Neuronal stem cell (in vitro differentiated cells): ENCODE results near the gene HAP1.
"Not testable (repeated sequence)": the region's sequence is repeated elsewhere in the genome, so short reads cannot be mapped to it uniquely, and the experiment has no call there.

Experiments used
- DNase-seq: peaks from one replicate; pipeline ENCODE4 v3.0.0-alpha.2; 2013; ENCODE audit warnings: low spot score
- H2AFZ ChIP-seq: one replicate; pipeline ENCODE4 v1.6.1; 2013; ENCODE audit warnings: mild to moderate bottlenecking, low read length, inconsistent platforms
- H2AK5ac ChIP-seq: 2 replicates; pipeline ENCODE4 v1.6.1; 2013; ENCODE audit warnings: low read depth, mild to moderate bottlenecking, inconsistent platforms, low read length, moderate library complexity, mixed read lengths
- H2BK120ac ChIP-seq: 2 replicates; pipeline ENCODE4 v1.6.1; 2013; ENCODE audit warnings: low read depth, mild to moderate bottlenecking, inconsistent platforms, low read length, moderate library complexity, mixed read lengths
- H2BK12ac ChIP-seq: one replicate; pipeline ENCODE4 v1.6.1; 2013; ENCODE audit warnings: low read length, inconsistent platforms
- H2BK15ac ChIP-seq: 2 replicates; pipeline ENCODE4 v1.6.1; 2013; ENCODE audit warnings: mild to moderate bottlenecking, low read length, inconsistent platforms, mixed read lengths
- H2BK5ac ChIP-seq: one replicate; pipeline ENCODE4 v1.6.1; 2013; ENCODE audit warnings: inconsistent platforms, mild to moderate bottlenecking, low read length, moderate library complexity
- H3K14ac ChIP-seq: one replicate; pipeline ENCODE4 v1.6.1; 2013; ENCODE audit warnings: low read length, inconsistent platforms
- H3K18ac ChIP-seq: 2 replicates; pipeline ENCODE4 v1.6.1; 2013; ENCODE audit warnings: low read length, inconsistent platforms
- H3K23ac ChIP-seq: 2 replicates; pipeline ENCODE4 v1.6.1; 2013; ENCODE audit warnings: low read depth, mild to moderate bottlenecking, mixed read lengths, low read length, inconsistent platforms; ENCODE audit not compliant: poor library complexity
- H3K27ac ChIP-seq: replicated peaks from 3 replicates; pipeline ENCODE4 v1.5.1; 2013; ENCODE audit warnings: low read length, inconsistent platforms
- H3K27me3 ChIP-seq, 3 experiments: 2 replicates each; pipeline ENCODE4 v1.6.1; 2013; ENCODE audit warnings: low read length in 3 of 3, mild to moderate bottlenecking in 2 of 3, inconsistent platforms in 1 of 3, low read depth in 1 of 3, mixed read lengths in 1 of 3, moderate library complexity in 1 of 3; ENCODE audit not compliant: control insufficient read depth in 3 of 3, insufficient read depth in 3 of 3
- H3K36me3 ChIP-seq, 2 donors: replicated peaks in 1 of 2; 2 replicates each; pipeline ENCODE4 v1.6.1; 2013; ENCODE audit warnings: low read length in 2 of 2; ENCODE audit not compliant: control insufficient read depth in 2 of 2, insufficient read depth in 2 of 2
- H3K4ac ChIP-seq: 2 replicates; pipeline ENCODE4 v1.6.1; 2013; ENCODE audit warnings: inconsistent platforms, mild to moderate bottlenecking, low read length, moderate library complexity
- H3K4me1 ChIP-seq, 2 donors: 1 replicate in 1 of 2; 2 replicates in 1 of 2; pipeline ENCODE4 v1.6.1; 2013; ENCODE audit warnings: low read length in 2 of 2, low read depth in 1 of 2; ENCODE audit not compliant: control insufficient read depth in 2 of 2, insufficient read depth in 1 of 2
- H3K4me2 ChIP-seq: one replicate; pipeline ENCODE4 v1.6.1; 2013; ENCODE audit warnings: mild to moderate bottlenecking, low read length, inconsistent platforms; ENCODE audit not compliant: insufficient read depth, poor library complexity, severe bottlenecking
- H3K4me3 ChIP-seq, 2 donors: 2 replicates each; pipeline ENCODE4 v1.5.1; 2013; ENCODE audit warnings: low read length in 2 of 2, mild to moderate bottlenecking in 2 of 2, inconsistent platforms in 1 of 2, moderate library complexity in 1 of 2
- H3K79me1 ChIP-seq: one replicate; pipeline ENCODE4 v1.6.1; 2013; ENCODE audit warnings: low read depth, mild to moderate bottlenecking, inconsistent platforms, low read length, moderate library complexity
- H3K9ac ChIP-seq: one replicate; pipeline ENCODE4 v1.6.1; 2013; ENCODE audit warnings: mild to moderate bottlenecking, low read depth, low read length, inconsistent platforms; ENCODE audit not compliant: poor library complexity
- H3K9me3 ChIP-seq, 2 donors: replicated peaks in 1 of 2; 2 replicates each; pipeline versions ENCODE3 to v1.6.1; 2013; ENCODE audit warnings: low read length in 2 of 2, mild to moderate bottlenecking in 2 of 2, inconsistent platforms in 1 of 2, low read depth in 1 of 2, mixed read lengths in 1 of 2, moderate library complexity in 1 of 2; ENCODE audit not compliant: control insufficient read depth in 2 of 2, insufficient read depth in 1 of 2
- H4K8ac ChIP-seq: one replicate; pipeline ENCODE4 v1.6.1; 2013; ENCODE audit warnings: low read depth, mild to moderate bottlenecking, inconsistent platforms, low read length, moderate library complexity
- H4K91ac ChIP-seq: one replicate; pipeline ENCODE4 v1.6.1; 2013; ENCODE audit warnings: low read length, low read depth, mild to moderate bottlenecking, inconsistent platforms; ENCODE audit not compliant: poor library complexity
- WGBS, 2 donors: extraction: QIAGEN DNeasy Blood & Tissue Kit; methylation state at CpG; one replicate each; pipeline ENCODE4 v1.1.7; 2013; ENCODE audit warnings: missing lambda C conversion rate in 2 of 2, mixed read lengths in 1 of 2; ENCODE audit not compliant: insufficient read length in 2 of 2, insufficient replicate concordance in 1 of 2; ENCODE audit errors: extremely low coverage in 2 of 2; 5-methylcytosine and 5-hydroxymethylcytosine counted together

HAP1 gene

GRCh38 chr17:41777574-41778188 is 43.2 kb upstream of the HAP1 start:
- peak overlapping the region; percentile 67 for H2AK5ac ChIP-seq
- no peak overlapping the region for H2BK15ac ChIP-seq
- H2BK120ac ChIP-seq: no peak overlapping the region
- peaks cover 3% of the 10 kb centered on the region for H3K79me1 ChIP-seq
- no peak overlapping the region for H3K14ac ChIP-seq
- WGBS, 2 donors: no CpG with 5 or more reads among the region's 12 CpGs
- DNase-seq: no peak
- H3K36me3 ChIP-seq: peaks cover 4 to 5% of the 10 kb centered on the region in 2 donors
- H3K4me2 ChIP-seq: no peak overlapping the region
- no peak overlapping the region for H2AFZ ChIP-seq
- no peak overlapping the region for H3K9ac ChIP-seq
- H3K4me1 ChIP-seq: peaks cover 35 to 44% of the 10 kb centered on the region in 2 donors
- no peak overlapping the region for H3K23ac ChIP-seq
- H3K9me3 ChIP-seq: no peaks in the 10 kb centered on the region
- peak overlapping the region; percentile 42 for H2BK5ac ChIP-seq
- no peak overlapping the region for H2BK12ac ChIP-seq
- H3K27ac ChIP-seq: peak overlapping the region; percentile 60
- no peaks in the 10 kb centered on the region for H3K27me3 ChIP-seq
- H4K91ac ChIP-seq: no peak overlapping the region
- peak overlapping the region; percentile 73 for H3K18ac ChIP-seq
- H3K4ac ChIP-seq: no peak overlapping the region
- H4K8ac ChIP-seq: no peak overlapping the region
- H3K4me3 ChIP-seq: no peak overlapping the region

- H3K18ac ChIP-seq: peak overlapping the region; percentile 38
Observed at GRCh38 chr17:41777157-41777573, 42.7 kb upstream of the HAP1 start.

GRCh38 chr17:41776262-41776900 is 41.9 kb upstream of the HAP1 start:
- H3K36me3 ChIP-seq: peaks cover 11 to 15% of the 10 kb centered on the region in 2 donors

More at GRCh38 chr17:41777157-41777573, 42.7 kb upstream of the HAP1 start:
- Histone ChIP-seq H3K4me1 (peaks cover 33 to 44% of the 10 kb centered on the region in 2 donors), H3K27ac (peak overlapping the region; percentile 60), H3K27me3 (no peaks in the 10 kb centered on the region), H3K4ac (no peak overlapping the region), H3K23ac (no peak overlapping the region), H2AK5ac (peak overlapping the region; percentile 67), H3K9me3 (no peaks in the 10 kb centered on the region), H4K91ac (no peak overlapping the region), H3K79me1 (peaks cover 6% of the 10 kb centered on the region), H3K9ac (peak overlapping the region; percentile 9), H3K4me2 (no peak overlapping the region), H3K4me3 (no peak overlapping the region), H2BK120ac (no peak overlapping the region), H2BK5ac (peak overlapping the region; percentile 42), H2AFZ (no peak overlapping the region), H2BK15ac (no peak overlapping the region), H3K36me3 (peaks cover 6 to 8% of the 10 kb centered on the region in 2 donors), H4K8ac (no peak overlapping the region), H2BK12ac (no peak overlapping the region), H3K14ac (no peak overlapping the region)
- DNase-seq: no peak
- no CpG with 5 or more reads among the region's 4 CpGs for WGBS, 2 donors

More at GRCh38 chr17:41776262-41776900, 41.9 kb upstream of the HAP1 start:
- not testable (repeated sequence) for H4K8ac ChIP-seq, H3K14ac ChIP-seq, DNase-seq, H3K9ac ChIP-seq, H3K4me2 ChIP-seq, H3K23ac ChIP-seq, H3K4me3 ChIP-seq, H3K79me1 ChIP-seq, H2BK15ac ChIP-seq, H2AK5ac ChIP-seq, H3K4ac ChIP-seq, H2BK12ac ChIP-seq, H3K18ac ChIP-seq, H2AFZ ChIP-seq, H3K27me3 ChIP-seq, H3K9me3 ChIP-seq, H4K91ac ChIP-seq, H2BK120ac ChIP-seq
- no CpG with 5 or more reads among the region's 14 CpGs for WGBS, 2 donors
- Histone ChIP-seq H3K27ac (peak overlapping the region; percentile 59), H3K4me1 (peaks cover 30 to 38% of the 10 kb centered on the region in 2 donors), H2BK5ac (peak overlapping the region; percentile 0)
